GM12874 (cell line): Measurements from ENCODE around the gene CPXM2.

Experiments used
- TF ChIP-seq, protein P1 (sequence below): IDR thresholded peaks from 2 replicates; pipeline ENCODE4 v1.5.1; 2011; ENCODE audit warnings: low read depth, mild to moderate bottlenecking, control low read depth, low read length, moderate library complexity; ENCODE audit not compliant: insufficient read depth

Gene CPXM2

DNA sequence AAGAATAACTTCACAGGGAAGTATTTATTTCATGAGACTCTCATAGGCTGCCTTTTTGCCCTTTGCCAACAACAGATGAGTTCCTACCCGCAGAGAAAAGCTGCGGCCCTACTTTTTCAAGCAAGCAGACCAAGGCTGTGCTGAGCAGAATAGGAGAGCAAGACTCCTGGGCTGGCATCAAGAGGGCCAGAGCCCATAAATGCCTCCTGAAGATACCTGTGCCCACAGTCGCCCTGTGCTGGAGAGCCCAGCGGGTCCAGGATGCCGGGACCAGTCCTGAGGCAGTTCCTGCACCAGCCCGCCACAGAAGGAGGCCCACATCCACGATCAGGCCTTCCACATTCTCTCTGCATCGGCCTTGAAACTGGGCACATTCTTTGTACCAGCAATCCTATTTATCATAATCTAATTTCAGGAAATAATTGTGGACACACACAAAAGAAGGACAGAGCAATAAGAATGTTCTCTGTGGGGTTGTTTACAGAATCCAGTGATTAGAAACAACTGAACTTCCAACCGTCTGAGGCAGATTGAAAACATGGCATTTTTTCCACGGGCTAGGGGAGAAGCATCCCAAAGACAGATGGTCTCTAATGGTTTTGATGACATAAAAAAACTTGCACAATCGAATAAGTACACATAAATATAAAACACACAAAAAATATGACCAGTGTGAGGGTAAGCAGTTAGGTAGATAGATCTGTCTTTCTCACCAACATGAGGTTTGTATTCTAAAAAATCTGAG, 95.6 kb downstream of the CPXM2 start:
- TF ChIP-seq, protein P1, sequence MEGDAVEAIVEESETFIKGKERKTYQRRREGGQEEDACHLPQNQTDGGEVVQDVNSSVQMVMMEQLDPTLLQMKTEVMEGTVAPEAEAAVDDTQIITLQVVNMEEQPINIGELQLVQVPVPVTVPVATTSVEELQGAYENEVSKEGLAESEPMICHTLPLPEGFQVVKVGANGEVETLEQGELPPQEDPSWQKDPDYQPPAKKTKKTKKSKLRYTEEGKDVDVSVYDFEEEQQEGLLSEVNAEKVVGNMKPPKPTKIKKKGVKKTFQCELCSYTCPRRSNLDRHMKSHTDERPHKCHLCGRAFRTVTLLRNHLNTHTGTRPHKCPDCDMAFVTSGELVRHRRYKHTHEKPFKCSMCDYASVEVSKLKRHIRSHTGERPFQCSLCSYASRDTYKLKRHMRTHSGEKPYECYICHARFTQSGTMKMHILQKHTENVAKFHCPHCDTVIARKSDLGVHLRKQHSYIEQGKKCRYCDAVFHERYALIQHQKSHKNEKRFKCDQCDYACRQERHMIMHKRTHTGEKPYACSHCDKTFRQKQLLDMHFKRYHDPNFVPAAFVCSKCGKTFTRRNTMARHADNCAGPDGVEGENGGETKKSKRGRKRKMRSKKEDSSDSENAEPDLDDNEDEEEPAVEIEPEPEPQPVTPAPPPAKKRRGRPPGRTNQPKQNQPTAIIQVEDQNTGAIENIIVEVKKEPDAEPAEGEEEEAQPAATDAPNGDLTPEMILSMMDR = no peak

DNA sequence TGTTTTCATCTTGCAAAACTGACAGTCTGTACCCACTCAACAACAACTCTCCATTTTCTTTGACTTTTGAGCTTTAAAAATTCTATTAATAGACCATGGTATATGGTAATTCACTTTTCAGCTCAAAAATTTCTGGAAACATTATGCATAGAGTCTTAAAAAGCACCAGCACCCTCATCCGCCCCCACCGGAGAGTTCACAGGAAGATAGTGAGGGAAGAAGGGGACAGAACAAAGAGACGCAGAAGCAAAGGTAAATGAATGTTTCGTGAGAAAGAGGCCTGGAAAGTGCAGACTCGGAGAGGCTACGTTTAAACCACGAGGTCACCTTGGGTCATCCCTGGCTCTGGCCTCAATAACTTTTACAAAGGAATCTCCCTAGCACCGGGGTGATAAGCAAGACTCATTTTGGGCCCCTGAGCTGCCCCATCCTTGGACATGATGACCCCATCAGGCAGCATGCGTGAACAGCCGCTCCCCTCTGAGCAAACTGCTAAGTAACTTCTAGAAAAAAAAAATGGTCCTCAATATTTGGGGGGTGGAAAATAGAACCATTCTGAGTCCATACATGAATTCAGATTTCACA, 96.3 kb downstream of the CPXM2 start:
- TF ChIP-seq, protein P1 = no peak

DNA sequence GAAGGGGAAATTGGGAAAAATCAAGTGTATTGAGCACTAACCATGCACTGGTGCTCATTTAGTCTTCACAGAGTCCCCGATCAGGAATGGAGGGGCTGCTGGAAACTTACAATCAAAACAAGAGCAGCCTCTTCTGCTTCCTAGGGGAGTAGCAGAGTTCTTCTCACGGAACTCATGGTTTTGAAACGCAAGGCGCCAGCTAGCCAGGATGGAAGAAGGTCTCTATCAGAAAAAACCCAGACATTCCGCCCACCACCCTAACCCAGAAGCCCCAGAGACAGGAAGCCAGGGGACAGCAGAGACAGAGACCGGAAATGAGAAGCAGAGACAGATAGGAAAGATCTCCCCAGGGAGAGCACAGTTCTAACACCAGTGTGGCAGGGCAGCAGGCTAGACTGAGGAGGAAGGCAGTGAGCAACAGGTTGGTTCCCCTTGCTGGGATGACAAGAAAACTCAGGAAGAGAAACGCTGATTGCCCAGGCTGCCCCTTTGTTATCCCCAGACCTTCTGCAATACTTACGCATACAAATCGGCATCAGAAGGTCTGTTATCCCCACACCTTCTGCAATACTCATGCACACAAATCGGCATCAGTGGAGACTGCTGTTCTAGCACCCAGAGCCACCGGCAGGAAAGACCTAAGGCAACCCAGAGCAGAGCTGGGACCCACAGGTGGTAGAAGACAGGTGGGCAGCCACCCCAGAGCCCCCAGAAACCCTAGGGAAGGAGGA, 99.2 kb downstream of the CPXM2 start:
- TF ChIP-seq, protein P1 = no peak

DNA sequence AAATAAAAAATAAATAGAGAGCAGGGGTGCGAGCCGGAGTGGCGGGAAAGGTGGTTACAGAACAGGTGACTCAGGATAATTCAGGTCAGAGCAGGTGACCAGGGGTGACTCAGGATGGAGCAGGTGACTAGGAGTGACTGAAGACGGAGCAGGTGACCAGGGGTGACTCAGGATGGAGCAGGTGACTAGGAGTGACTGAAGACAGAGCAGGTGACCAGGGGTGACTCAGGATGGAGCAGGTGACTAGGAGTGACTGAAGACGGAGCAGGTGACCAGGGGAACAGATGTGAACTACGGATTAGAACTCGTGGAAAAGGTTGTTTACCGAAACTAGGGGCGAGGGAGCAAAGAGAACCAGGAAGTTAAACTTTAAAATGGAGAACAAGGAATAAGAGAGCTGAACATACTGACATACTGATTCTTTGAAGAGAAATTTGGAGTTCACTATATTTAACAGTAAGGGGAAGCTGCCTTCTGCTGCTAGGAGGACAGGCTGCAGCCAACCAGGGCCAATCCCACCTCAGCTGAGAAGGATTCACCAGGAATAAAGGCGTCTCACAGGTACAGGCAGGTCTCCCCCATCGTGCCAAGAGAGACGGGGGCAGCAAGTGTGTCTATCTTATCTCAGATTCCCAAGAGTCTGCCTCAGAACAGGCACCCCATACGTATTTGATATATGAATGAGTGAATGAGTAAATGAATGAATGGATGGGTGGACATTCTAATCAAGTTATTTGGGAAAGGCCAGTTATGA, 101.3 kb downstream of the CPXM2 start:
- TF ChIP-seq, protein P1 = no peak

DNA sequence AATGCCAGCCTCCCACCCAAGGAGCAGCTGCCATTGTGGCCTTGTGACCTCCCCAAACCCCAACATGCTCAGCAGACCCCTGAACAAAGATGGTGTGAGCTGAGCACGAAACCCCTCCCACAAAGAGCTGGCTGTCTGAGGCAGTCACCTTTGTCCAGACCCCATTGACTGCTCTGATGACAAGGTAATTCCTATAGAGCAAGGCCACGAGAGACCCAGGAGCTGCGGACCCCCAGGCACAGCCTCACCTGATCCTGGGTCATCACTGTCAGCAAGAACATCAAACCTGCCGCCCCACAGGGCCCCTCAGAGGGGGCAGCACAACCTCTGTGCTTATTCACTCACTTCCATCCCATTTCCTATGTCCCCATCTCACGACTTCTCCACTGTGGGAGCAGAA, 102.6 kb downstream of the CPXM2 start:
- TF ChIP-seq, protein P1 = no peak

DNA sequence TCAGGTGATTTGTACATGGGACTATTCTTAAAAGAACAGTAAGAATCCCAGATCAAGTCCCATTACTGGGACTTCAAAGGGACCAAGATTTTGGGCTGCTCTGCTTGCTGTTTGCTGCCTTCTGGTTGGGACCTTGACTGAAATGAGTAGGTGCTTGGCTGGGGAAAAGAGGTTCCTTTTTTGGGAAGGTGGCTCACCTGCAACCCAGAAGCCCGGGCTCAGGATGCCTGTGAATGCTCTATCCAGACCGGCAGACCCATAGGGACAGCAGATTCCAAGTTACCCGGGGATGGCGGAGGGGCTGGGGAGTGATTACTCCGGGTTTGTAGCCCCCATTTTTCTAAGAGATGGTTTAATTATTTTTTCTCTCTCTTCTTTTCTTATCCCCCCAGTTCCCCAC, 104.0 kb downstream of the CPXM2 start:
- TF ChIP-seq, protein P1 = no peak

DNA sequence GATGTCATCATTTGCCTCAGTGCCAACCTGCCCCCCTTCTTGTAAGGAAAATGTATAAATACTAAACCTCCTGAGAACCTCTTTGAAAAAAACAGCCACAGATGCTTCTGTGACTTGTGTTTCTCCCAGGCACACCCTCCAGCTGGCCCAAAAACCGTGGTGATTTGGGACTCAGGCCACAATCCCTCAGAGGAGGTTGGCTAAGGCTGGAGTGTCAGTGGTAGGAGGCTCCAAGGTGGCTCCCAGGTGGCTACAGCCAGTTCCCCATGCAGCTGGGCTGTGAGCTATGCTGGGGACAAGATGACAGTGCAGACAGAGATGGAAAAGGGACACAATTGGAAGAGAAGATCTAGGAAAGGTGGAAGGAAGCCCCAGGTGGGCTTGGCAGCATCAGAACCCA, 104.7 kb downstream of the CPXM2 start:
- TF ChIP-seq, protein P1 = no peak
